Iris pigment epithelial cell (primary cell): ENCODE results near the gene SETDB1.

Source experiments
- DNase-seq: peaks from one replicate; pipeline ENCODE4 v3.0.0-alpha.2; 2011; ENCODE audit warnings: low read depth

Gene SETDB1

GRCh38 chr1:150931773-150932172 lies 5.6 kb downstream of the SETDB1 start:
- peak; percentile 7 for DNase-seq

- DNase-seq: no peak
Observed at GRCh38 chr1:150944856-150945255, 18.7 kb downstream of the SETDB1 start.

- DNase-seq: no peak
Observed at GRCh38 chr1:150954708-150955107, 28.5 kb downstream of the SETDB1 start.

- DNase-seq: no peak
Observed at GRCh38 chr1:150955280-150955679, 29.1 kb downstream of the SETDB1 start.

- DNase-seq: no peak
Observed at GRCh38 chr1:150957666-150958065, 31.5 kb downstream of the SETDB1 start.

- no peak for DNase-seq
Observed at GRCh38 chr1:150960646-150961045, 34.5 kb downstream of the SETDB1 start.

GRCh38 chr1:150961756-150962155 lies 35.6 kb downstream of the SETDB1 start:
- peak; percentile 40 for DNase-seq

- no peak for DNase-seq
Observed at GRCh38 chr1:150963321-150964163, 37.4 kb downstream of the SETDB1 start.

- DNase-seq: no peak
Observed at GRCh38 chr1:150964164-150964489, 38.0 kb downstream of the SETDB1 start.

GRCh38 chr1:150965605-150966004 lies 39.4 kb downstream of the SETDB1 start:
- DNase-seq: no peak

GRCh38 chr1:150966011-150966410 lies 39.8 kb downstream of the SETDB1 start:
- DNase-seq: no peak

- DNase-seq: no peak
Observed at GRCh38 chr1:150967936-150968335, 41.8 kb downstream of the SETDB1 start.

- DNase-seq: no peak
Observed at GRCh38 chr1:150968491-150968890, 42.3 kb downstream of the SETDB1 start.

GRCh38 chr1:150969626-150970025 lies 43.5 kb downstream of the SETDB1 start:
- DNase-seq: no peak

GRCh38 chr1:150970808-150971582 lies 44.8 kb downstream of the SETDB1 start:
- peak; percentile 66 for DNase-seq

- DNase-seq: no peak
Observed at GRCh38 chr1:150971583-150972416, 45.6 kb downstream of the SETDB1 start.

GRCh38 chr1:150972417-150972940 lies 46.3 kb downstream of the SETDB1 start:
- DNase-seq: no peak

- peak; percentile 30 for DNase-seq
Observed at GRCh38 chr1:150973258-150973835, 47.2 kb downstream of the SETDB1 start.

- DNase-seq: no peak
Observed at GRCh38 chr1:150973836-150974579, 47.8 kb downstream of the SETDB1 start.

- peak; percentile 78 for DNase-seq
Observed at GRCh38 chr1:150974580-150975478, 48.7 kb downstream of the SETDB1 start, which contains the start of gene CERS2. Gene CERS2, minus strand, starts transcription at chr1:150974835. Its CDS starts 5,745 bp downstream, at chr1:150969090.
